GM12874 (cell line): ENCODE measurements around the gene TEX53.

Experiments used
- CTCF ChIP-seq: IDR thresholded peaks from 2 replicates; pipeline ENCODE4 v1.5.1; 2011; ENCODE audit warnings: low read depth, mild to moderate bottlenecking, control low read depth, low read length, moderate library complexity; ENCODE audit not compliant: insufficient read depth

The TEX53 gene

DNA sequence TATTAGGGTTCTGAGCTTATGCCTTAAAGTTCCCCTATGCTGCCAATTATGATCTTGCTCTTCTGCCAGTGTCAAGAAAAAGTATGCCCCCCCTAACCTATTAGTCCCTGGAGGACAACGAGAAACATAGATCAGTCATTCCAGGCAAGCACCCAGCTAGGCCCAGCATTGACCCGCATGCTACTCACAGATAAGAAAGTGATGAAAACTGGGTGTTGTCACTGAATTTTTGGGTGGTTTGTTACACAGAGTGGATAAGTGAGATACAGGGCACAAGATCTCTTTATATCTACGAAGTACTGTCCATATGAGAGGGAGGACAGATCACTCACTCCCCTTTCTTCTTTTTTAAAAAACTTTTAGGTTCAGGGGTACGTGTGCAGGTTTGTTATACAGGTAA lies 30.8 kb upstream of the TEX53 start:
- TF ChIP-seq CTCF = no peak

DNA sequence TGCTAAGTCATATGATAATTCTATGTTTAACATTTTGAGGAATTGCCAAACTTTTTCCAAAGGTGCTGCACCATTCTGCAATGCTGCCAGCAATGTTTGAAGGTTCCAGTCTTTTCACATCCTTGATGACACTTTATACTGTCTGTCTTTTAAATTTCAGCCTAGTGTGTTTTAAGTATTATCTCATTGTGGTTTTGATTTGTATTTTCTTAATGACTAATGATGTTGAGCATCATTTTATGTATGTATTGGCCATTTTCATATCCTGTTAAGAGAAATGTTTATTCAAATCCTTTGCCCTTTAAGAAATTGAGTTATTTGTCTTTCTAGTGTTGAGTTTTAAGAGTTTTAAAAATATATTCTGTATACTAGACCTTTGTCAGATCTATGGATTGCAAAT lies 29.4 kb upstream of the TEX53 start:
- no peak for TF ChIP-seq CTCF

DNA sequence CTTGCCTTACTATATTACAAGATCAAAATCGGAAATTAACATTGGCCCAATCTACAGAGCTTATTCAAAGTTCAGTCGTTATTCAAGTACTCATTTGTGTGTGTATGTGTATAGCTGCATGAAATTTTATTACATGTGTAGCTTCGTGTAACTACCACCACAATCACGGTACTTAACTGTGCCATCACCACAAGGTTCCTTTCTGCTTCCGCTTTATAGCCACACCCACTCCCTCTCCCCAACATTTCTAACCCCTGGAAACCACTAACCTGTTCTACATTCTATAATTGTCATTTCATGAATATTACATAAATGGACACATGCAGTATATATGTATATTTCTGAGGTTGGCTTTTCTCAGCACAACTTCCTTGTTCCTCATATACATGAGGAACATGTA lies 28.3 kb upstream of the TEX53 start:
- no peak for TF ChIP-seq CTCF

- TF ChIP-seq CTCF = no peak
These were observed 26.4 kb upstream of the TEX53 start for GRCh38 chr9:114684036-114684435.

DNA sequence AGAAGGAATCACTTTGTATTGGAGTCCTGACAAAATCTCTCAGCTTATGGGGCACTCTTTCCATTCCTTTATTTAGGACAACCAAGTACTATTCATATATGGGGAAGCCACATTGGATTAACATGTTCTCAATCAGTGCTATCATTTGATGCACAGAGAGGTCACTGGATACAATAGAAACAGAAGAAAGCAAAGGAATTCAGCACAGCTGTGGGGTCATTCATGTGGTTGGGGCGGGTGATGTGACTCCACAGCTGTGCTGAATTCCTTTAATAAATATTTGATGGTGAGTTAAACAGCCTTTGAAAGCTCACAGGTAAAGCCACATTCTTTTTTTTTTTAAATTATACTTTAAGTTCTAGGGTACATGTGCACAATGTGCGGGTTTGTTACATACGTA lies 25.2 kb upstream of the TEX53 start:
- no peak for TF ChIP-seq CTCF

- peak; percentile 86 for TF ChIP-seq CTCF
These were observed 24.2 kb upstream of the TEX53 start, which contains the start of gene TEX48 for GRCh38 chr9:114681594-114682332. Gene TEX48, minus strand, starts transcription at chr9:114682192. Its CDS starts 10,469 bp downstream, at chr9:114671723.

GRCh38 chr9:114680259-114681001 lies 22.8 kb upstream of the TEX53 start:
- no peak for TF ChIP-seq CTCF
